VCaP (cell line): Measurements from ENCODE around the gene IL3.

ENCODE experiments used
- H3K27ac ChIP-seq: fragments of 450-650 bp; 2 replicates; pipeline ENCODE4 v1.5.1; 2017
- CTCF ChIP-seq: fragments of 450-650 bp; conservative IDR thresholded peaks from 2 replicates; pipeline ENCODE4 v1.5.1; 2017; ENCODE audit warnings: mild to moderate bottlenecking, moderate library complexity

Gene IL3

GRCh38 chr5:132081458-132081857 lies 21.0 kb downstream of the IL3 start:
- no peak overlapping the region for H3K27ac ChIP-seq

DNA sequence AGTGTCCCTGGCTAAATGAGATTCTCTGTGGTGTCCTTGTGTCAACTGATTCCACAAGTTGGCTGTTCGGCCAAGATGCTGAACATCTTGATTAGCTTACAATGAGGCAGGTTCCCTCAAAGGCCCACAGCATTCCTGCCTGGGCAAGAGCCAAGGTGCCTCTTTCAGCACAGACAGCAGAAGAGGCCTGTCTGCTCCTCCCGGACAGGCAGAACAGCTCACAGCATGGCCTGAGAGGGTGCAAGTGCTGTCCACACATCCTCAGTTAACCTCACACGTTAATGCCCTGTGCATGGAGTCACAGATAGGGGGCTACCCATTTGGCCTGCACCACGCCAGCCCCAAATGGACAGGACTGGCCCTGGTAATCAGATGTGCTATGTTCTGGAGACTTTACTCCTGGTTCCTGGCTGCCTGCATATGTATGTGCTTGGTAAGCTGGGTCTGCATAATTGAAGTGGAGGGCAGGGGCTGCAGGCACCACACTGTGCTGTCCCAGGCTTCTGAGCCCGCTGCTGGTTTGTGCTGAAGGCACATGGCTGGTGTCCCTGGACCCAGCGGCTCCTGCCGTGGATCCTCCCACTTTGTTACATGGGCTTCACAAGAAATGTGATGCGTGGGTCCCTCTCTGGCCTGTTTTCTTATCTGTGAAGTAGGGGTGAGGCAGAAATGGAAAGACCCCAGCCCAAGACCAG lies 22.0 kb downstream of the IL3 start:
- H3K27ac ChIP-seq, result no peak overlapping the region
- TF ChIP-seq CTCF, result no peak

More at GRCh38 chr5:132081458-132081857, 21.0 kb downstream of the IL3 start:
- TF ChIP-seq CTCF, result no peak

- no peak for TF ChIP-seq CTCF
- no peak overlapping the region for H3K27ac ChIP-seq
Observed at GRCh38 chr5:132083071-132083678, 22.7 kb downstream of the IL3 start.

DNA sequence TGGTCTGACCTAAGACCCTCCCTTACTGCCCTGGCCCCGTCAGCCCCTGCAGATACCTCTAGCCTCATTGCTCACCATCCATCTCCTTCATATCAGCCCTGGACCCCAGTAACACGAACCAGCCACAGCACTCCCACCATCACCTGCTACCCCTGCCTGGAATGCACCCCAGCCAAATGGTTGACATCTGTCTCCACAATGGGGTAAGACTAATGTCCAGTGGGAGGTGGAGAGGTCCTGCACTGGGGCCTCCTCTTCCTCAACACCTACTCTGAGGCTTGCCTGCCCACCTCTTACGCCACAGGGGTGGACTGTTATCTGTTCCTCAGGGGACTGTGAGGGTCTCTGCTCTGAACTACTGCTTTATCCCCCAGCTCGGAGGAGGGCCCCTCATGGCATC lies 25.2 kb downstream of the IL3 start:
- no peak overlapping the region for H3K27ac ChIP-seq
- TF ChIP-seq CTCF, result no peak

GRCh38 chr5:132086277-132086794 lies 25.9 kb downstream of the IL3 start:
- no peak overlapping the region for H3K27ac ChIP-seq
- TF ChIP-seq CTCF, result no peak

DNA sequence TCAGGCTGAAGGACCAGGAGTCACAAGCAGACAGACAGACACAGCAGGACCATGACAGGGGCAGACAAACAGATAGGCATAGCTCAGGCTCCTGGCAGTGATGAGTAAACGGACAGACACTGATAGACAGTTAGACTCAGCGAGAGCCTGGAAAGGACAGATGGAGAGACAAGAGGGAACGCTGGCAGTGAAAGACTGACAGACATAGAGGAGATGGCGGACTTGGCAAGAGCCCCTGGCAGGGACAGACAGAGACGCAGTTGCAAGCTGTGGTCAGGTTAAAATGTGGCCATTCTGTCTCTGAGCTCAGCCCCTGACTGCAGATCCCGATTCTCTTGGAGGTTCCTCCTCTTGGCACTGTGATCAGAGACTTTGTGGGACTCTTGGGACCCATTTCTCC lies 26.7 kb downstream of the IL3 start:
- H3K27ac ChIP-seq, result no peak overlapping the region
- no peak for TF ChIP-seq CTCF

DNA sequence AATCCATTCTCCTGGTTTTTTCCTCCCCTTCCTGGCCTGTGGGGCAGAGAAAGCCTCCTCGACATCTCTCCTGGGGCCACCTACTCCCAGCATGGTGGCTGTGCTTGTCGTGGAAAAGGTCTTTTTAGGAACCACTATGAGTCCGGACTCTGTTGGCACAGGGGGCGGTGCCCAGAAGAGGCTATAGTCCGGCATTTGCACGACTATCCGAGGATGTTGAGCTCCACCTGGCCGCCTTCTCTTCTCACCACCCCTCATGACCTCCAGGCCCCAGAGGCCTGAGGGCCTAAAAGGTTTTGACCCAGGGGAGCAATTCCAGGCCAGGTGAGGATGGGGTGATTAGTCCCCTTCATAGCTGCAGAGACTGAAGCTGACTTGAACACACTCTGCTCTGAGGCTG lies 27.2 kb downstream of the IL3 start:
- no peak overlapping the region for H3K27ac ChIP-seq
- no peak for TF ChIP-seq CTCF
